Endothelial cell (in vitro differentiated cells): Measurements from ENCODE around the gene GRM4. TPM values are rescaled to one million over a fixed set of nuclear protein-coding genes. Genes with fewer than 3 reads are reported as not detected.
"Not testable (repeated sequence)": the region's sequence is repeated elsewhere in the genome, so short reads cannot be mapped to it uniquely, and the experiment has no call there.

Experiments
- DNase-seq: peaks from one replicate; pipeline ENCODE4 v3.0.0; 2021; ENCODE audit warnings: low spot score
- H3K27ac Mint-ChIP-seq: one replicate; pipeline ENCODE4 v1.8.0; 2021; ENCODE audit warnings: mixed read lengths, inconsistent platforms; ENCODE audit not compliant: unreplicated experiment
- H3K27me3 Mint-ChIP-seq: one replicate; pipeline ENCODE4 v1.8.0; 2021; ENCODE audit warnings: mild to moderate bottlenecking, moderate library complexity, mixed read lengths, inconsistent platforms; ENCODE audit not compliant: unreplicated experiment
- H3K36me3 Mint-ChIP-seq: one replicate; pipeline ENCODE4 v1.8.0; 2021; ENCODE audit warnings: mild to moderate bottlenecking, low read depth, mixed read lengths, inconsistent platforms; ENCODE audit not compliant: unreplicated experiment
- H3K4me1 Mint-ChIP-seq: one replicate; pipeline ENCODE4 v1.8.0; 2021; ENCODE audit warnings: mild to moderate bottlenecking, mixed read lengths, inconsistent platforms; ENCODE audit not compliant: unreplicated experiment
- H3K4me3 Mint-ChIP-seq: one replicate; pipeline ENCODE4 v1.8.0; 2021; ENCODE audit warnings: mild to moderate bottlenecking, mixed read lengths, inconsistent platforms; ENCODE audit not compliant: unreplicated experiment
- H3K9me3 Mint-ChIP-seq: one replicate; pipeline ENCODE4 v1.8.0; 2021; ENCODE audit warnings: mixed read lengths, inconsistent platforms; ENCODE audit not compliant: unreplicated experiment
- CTCF ChIP-seq: fragments of 200-600 bp; sonication (generic); IDR thresholded peaks from one replicate; pipeline ENCODE4 v1.5.0; 2021; ENCODE audit warnings: antibody characterized with exemption; ENCODE audit not compliant: unreplicated experiment
- total RNA-seq: library from RNA; stranded (reverse); fragmentation: NEBNext Ultra II Directional; extraction: Animal tissue kit (Norgen Biotek cat#: 25700); gene quantifications from one replicate; pipeline ENCODE4 v1.2.1, GENCODE V29; 2021; ENCODE audit not compliant: unreplicated experiment

The GRM4 gene
- total RNA-seq, 1 donor from 2014 or later: 2.6 TPM

- TF ChIP-seq CTCF: no peak
- no peaks in the 10 kb centered on the region for H3K36me3 Mint-ChIP-seq
- H3K4me1 Mint-ChIP-seq: peaks cover 16% of the 10 kb centered on the region
- H3K27me3 Mint-ChIP-seq: peaks cover 6% of the 10 kb centered on the region
- no peak overlapping the region for H3K4me3 Mint-ChIP-seq
- no peak for DNase-seq
- no peaks in the 10 kb centered on the region for H3K9me3 Mint-ChIP-seq
- no peak overlapping the region for H3K27ac Mint-ChIP-seq
Observed at GRCh38 chr6:34044945-34045595, 100.8 kb downstream of the GRM4 start.

DNA sequence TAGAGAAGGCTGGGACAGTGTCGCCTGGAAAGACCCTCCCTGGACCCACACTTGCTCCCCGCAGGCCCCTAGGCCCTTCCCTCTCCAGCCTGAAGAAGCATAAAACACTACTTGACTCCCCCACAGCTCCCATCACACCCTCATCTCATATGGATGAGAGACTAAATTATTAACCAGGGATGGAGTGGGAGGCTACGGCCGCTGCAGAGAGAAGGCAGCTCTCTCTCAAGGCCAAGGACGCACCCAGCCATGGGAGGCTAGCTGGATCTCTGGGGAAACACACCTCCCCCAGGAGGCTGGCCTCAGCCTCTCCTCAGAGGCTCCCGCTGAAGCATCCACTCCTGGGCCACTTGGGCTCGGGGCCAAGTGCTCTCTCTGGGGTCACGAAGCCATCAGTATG is 102.5 kb downstream of the GRM4 start:
- Mint-ChIP-seq H3K27me3 (peaks cover 4% of the 10 kb centered on the region), H3K4me3 (no peak overlapping the region), H3K27ac (no peak overlapping the region), H3K4me1 (peaks cover under 1% of the 10 kb centered on the region), H3K9me3 (no peaks in the 10 kb centered on the region), H3K36me3 (no peaks in the 10 kb centered on the region)
- TF ChIP-seq CTCF: no peak
- DNase-seq: no peak

- not testable (repeated sequence) for H3K27ac Mint-ChIP-seq, H3K4me3 Mint-ChIP-seq, DNase-seq, H3K4me1 Mint-ChIP-seq, H3K9me3 Mint-ChIP-seq, H3K27me3 Mint-ChIP-seq, H3K36me3 Mint-ChIP-seq
Observed at GRCh38 chr6:34041998-34042397, 103.9 kb downstream of the GRM4 start.

GRCh38 chr6:34041385-34041784 is 104.5 kb downstream of the GRM4 start:
- no peak for DNase-seq
- no peaks in the 10 kb centered on the region for H3K36me3 Mint-ChIP-seq
- peaks cover 7% of the 10 kb centered on the region for H3K27me3 Mint-ChIP-seq
- TF ChIP-seq CTCF: no peak
- no peaks in the 10 kb centered on the region for H3K9me3 Mint-ChIP-seq
- no peaks in the 10 kb centered on the region for H3K4me1 Mint-ChIP-seq
- H3K4me3 Mint-ChIP-seq: no peak overlapping the region
- H3K27ac Mint-ChIP-seq: no peak overlapping the region

DNA sequence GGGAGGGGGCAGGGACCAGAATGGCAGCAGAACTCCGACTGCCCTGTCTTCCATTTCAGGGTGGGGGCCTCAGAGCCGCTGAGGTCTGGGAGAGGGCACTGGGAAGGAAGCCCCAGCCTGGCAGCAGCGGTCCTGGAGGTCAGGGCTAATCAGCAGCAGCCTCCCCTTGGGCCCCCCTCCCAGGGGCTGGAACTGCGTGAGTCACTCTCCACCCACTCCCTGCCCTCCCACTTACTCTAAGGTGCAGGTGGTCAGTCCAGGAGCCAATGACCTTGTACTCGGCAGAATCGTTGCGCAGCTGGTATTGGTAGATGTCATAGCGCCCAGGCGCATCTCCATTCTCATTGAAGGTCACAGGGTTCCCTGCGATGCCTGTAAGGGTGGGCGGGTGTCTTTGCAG is 105.9 kb downstream of the GRM4 start:
- no peak for DNase-seq
- no peaks in the 10 kb centered on the region for H3K36me3 Mint-ChIP-seq
- peaks cover 8% of the 10 kb centered on the region for H3K27me3 Mint-ChIP-seq
- H3K27ac Mint-ChIP-seq: no peak overlapping the region
- H3K9me3 Mint-ChIP-seq: no peaks in the 10 kb centered on the region
- no peaks in the 10 kb centered on the region for H3K4me1 Mint-ChIP-seq
- H3K4me3 Mint-ChIP-seq: no peak overlapping the region
- no peak for TF ChIP-seq CTCF
